Vagina (tissue), 2 donors: ENCODE measurements around the gene CLIC6. TPM values are rescaled to one million over a fixed set of nuclear protein-coding genes. Genes with fewer than 3 reads are reported as not detected.

Source experiments
- DNase-seq, 2 donors: peaks; one replicate each; pipeline ENCODE4 v3.0.0-alpha.2; 2017; ENCODE audit errors: extremely low spot score in 2 of 2
- H3K27ac ChIP-seq: fragments of 200-600 bp; sonication (generic); one replicate; pipeline ENCODE4 v1.5.1; 2019
- H3K27me3 ChIP-seq: fragments of 200-600 bp; sonication (generic); one replicate; pipeline ENCODE4 v1.5.1; 2019
- H3K36me3 ChIP-seq, 2 donors: fragments of 200-600 bp; sonication (generic); one replicate each; pipeline ENCODE4 v1.5.1; 2017 to 2019
- H3K4me1 ChIP-seq: fragments of 200-600 bp; sonication (generic); one replicate; pipeline ENCODE4 v1.5.1; 2019
- H3K4me3 ChIP-seq, 2 donors: fragments of 200-600 bp; sonication (generic); 1 replicate in 1 of 2; 2 replicates in 1 of 2; pipeline ENCODE4 v1.5.1; 2016 to 2019
- H3K9me3 ChIP-seq: fragments of 200-600 bp; sonication (generic); one replicate; pipeline ENCODE4 v1.5.1; 2019
- CTCF ChIP-seq, 3 experiments: fragments of 450-650 bp in 2 of 3; fragments of 200-600 bp in 1 of 3; sonication (generic) in 1 of 3; IDR thresholded peaks; one replicate each; pipeline ENCODE4 v1.5.1; 2017 to 2019; ENCODE audit warnings: antibody characterized with exemption in 3 of 3, mild to moderate bottlenecking in 2 of 3, moderate library complexity in 2 of 3
- POLR2A ChIP-seq, 2 donors: fragments of 450-650 bp; IDR thresholded peaks; one replicate each; pipeline ENCODE4 v1.6.1; 2017; ENCODE audit warnings: antibody characterized with exemption in 2 of 2, mild to moderate bottlenecking in 2 of 2, moderate library complexity in 2 of 2
- POLR2AphosphoS5 ChIP-seq, 2 donors: sonication (generic); formaldehyde crosslinking; IDR thresholded peaks; one replicate each; pipeline ENCODE4 v1.9.0; 2017; ENCODE audit warnings: antibody characterized with exemption in 2 of 2, mild to moderate bottlenecking in 2 of 2, low read depth in 1 of 2; ENCODE audit not compliant: insufficient read depth in 1 of 2
- intact Hi-C: fragments of 100-400 bp; cut with DNase I; formaldehyde crosslinking; loops from one replicate; pipeline ENCODE4 v1.15.1; 2023
- total RNA-seq: library from RNA; depleted of rRNA; stranded (reverse); fragments of >200 nt; gene quantifications from one replicate; pipeline ENCODE4 v1.2.3, GENCODE V29; 2016

CLIC6 gene
- total RNA-seq, 1 donor from 2014 or later: 8.3 TPM

DNA sequence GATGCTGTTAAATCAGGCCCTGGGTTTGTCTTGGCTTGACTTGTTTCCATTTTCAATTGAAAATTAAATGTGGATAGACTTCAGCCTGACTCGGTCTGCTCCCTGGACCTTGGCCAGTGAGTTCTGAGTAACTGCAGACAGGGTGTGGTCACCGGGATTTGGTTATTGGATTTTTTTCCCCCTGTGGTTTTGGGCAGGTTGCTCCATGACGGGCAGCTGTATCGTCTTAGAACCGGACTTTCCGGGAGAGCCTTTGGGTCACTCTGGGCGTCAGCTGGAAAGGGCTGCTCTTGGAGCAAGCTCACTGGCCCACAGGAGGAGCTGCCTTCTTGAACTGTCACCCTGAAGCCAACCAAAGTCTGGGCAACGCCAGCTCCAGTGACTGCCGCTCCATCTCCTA is 75.0 kb downstream of the CLIC6 start:
- Histone ChIP-seq H3K4me3 (no peak overlapping the region), H3K27ac (no peak overlapping the region), H3K36me3 (no peaks in the 10 kb centered on the region), H3K27me3 (no peaks in the 10 kb centered on the region), H3K9me3 (no peaks in the 10 kb centered on the region), H3K4me1 (peaks cover 21% of the 10 kb centered on the region)
- DNase-seq: no peak
- intact Hi-C loops: loop anchor here (10.0 kb wide), 1 partner anchor 1281 kb away; no protein-coding TSS in a partner anchor
- no peak for TF ChIP-seq CTCF (IDR thresholded peaks at IDR 0.05)
- no peak for TF ChIP-seq POLR2AphosphoS5 (IDR thresholded peaks at IDR 0.05; ENCODE audit: insufficient read depth in 1 of 2, low read depth in 1 of 2)
- TF ChIP-seq POLR2A (IDR thresholded peaks at IDR 0.05): no peak

- H3K4me3 ChIP-seq: no peak overlapping the region
- no peak for TF ChIP-seq POLR2A (IDR thresholded peaks at IDR 0.05)
- intact Hi-C loops: loop anchor here (10.0 kb wide), 1 partner anchor 1280 kb away; no protein-coding TSS in a partner anchor
- H3K4me1 ChIP-seq: peaks cover 21% of the 10 kb centered on the region
- no peak for DNase-seq
- H3K9me3 ChIP-seq: no peaks in the 10 kb centered on the region
- no peak overlapping the region for H3K27ac ChIP-seq
- no peaks in the 10 kb centered on the region for H3K27me3 ChIP-seq
- no peaks in the 10 kb centered on the region for H3K36me3 ChIP-seq
Observed at GRCh38 chr21:34744801-34745200, 76.0 kb downstream of the CLIC6 start.

DNA sequence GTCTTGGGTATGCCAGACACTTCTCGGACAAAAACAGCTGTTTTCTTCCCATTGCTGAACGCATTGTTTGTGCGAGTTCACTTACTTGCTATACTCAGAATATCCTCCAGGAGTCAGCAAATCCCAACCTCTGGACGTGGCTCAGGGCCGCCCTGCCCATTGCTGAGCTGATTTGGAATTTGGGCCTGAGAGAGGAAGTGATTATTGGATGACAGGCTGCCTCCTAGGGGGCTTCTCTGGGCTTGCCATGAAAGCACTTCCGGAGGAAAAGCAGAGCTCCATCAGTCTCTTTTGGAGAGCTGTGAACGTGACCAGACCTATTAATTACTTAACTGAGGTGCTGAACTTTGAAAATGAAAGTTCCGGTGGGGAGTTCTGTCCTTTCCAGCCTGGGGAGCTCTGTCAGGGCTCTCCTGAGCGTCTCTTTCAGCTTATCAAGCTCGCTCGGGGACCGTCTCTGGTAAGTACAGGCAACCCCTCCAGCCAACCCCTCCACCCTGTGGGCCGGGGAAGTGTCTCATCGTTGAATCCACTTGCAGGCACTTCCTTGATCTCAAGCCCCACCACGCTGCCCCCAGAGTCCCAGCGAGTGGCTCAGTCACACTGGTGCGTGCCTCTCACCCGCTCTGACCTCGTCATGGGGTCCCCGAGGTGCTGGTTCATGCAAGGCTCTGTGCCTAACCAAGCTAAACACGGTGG is 76.9 kb downstream of the CLIC6 start:
- Histone ChIP-seq H3K27ac (no peak overlapping the region), H3K4me1 (peaks cover 21% of the 10 kb centered on the region), H3K27me3 (no peaks in the 10 kb centered on the region), H3K9me3 (no peaks in the 10 kb centered on the region), H3K4me3 (no peak overlapping the region), H3K36me3 (no peaks in the 10 kb centered on the region)
- intact Hi-C loops: loop anchor here (10.0 kb wide), 1 partner anchor 1279 kb away; no protein-coding TSS in a partner anchor
- no peak for DNase-seq
- TF ChIP-seq CTCF (IDR thresholded peaks at IDR 0.05) (peak; percentile 62 to 87 (median 70)), POLR2A (IDR thresholded peaks at IDR 0.05) (no peak), POLR2AphosphoS5 (IDR thresholded peaks at IDR 0.05; ENCODE audit: insufficient read depth in 1 of 2, low read depth in 1 of 2) (peak in 1 of 2 donors; percentile 67)

DNA sequence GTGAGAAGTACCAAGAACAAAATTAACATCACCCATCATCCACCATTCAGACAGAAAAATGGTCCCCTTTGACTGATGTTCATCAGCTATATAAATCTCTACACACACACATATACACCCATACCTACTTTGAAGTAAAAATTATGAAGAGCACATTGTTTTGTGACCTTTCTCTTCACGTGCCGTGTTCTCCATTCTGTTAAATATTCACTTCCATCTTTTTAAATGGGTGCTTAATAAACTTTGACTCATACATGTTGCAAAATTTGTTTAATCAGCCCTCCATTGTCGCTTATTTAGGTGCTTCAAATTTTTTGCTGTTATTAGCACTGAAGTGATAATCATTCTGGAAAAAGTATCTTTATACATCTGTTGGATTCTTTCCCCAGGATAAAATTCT is 80.1 kb downstream of the CLIC6 start:
- H3K9me3 ChIP-seq: no peaks in the 10 kb centered on the region

More for the DNA sequence above, 80.1 kb downstream of the CLIC6 start:
- TF ChIP-seq CTCF (IDR thresholded peaks at IDR 0.05) (no peak), POLR2A (IDR thresholded peaks at IDR 0.05) (no peak), POLR2AphosphoS5 (IDR thresholded peaks at IDR 0.05; ENCODE audit: insufficient read depth in 1 of 2, low read depth in 1 of 2) (no peak)
- H3K27ac ChIP-seq: no peak overlapping the region
- no peaks in the 10 kb centered on the region for H3K27me3 ChIP-seq
- no peak overlapping the region for H3K4me3 ChIP-seq
- peaks cover 13% of the 10 kb centered on the region for H3K4me1 ChIP-seq
- intact Hi-C loops: loop anchor here (10.0 kb wide), 1 partner anchor 1276 kb away; no protein-coding TSS in a partner anchor
- no peak for DNase-seq
- H3K36me3 ChIP-seq: no peaks in the 10 kb centered on the region
